ENCODE results near the gene MAP2. TPM values are rescaled to one million over a fixed set of nuclear protein-coding genes. Genes with fewer than 3 reads are reported as not detected.

MAP2 gene
- total RNA-seq, 4 donors from 2014 or later: 2.0 to 6.4 (median 2.7) TPM

DNA sequence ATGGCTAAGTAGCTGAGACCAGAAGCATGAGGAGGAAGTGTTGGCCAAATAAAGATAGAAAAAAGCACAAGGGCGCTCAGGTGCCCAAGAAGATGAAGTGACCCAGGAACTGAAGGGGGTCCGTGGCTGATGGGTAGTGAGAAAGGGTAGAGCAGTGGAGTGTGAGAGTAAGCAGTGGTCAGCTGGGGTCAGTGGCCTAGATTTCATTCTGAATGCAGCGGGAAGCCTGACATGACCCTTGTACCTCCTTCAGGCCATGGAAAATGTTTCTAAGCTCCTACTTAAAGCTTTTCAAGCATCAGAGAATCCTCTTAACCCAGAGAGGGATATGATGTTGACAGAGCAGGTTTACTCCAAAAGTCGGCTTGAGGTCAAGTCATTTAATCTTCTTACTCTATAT, 258.8 kb downstream of the MAP2 start:
- H3K4me1 ChIP-seq: no peaks in the 10 kb centered on the region
- H3K27me3 ChIP-seq: no peaks in the 10 kb centered on the region
- no peaks in the 10 kb centered on the region for H3K36me3 ChIP-seq
- 68 to 77% methylated on average over 4 of the region's 4 CpGs for WGBS, 2 donors (ENCODE audit: low coverage in 1 of 2)
- DNase-seq: no peak
- intact Hi-C loops (cut with DNase I; ENCODE audit: low total_unique reads): no loop called here
- H3K27ac ChIP-seq: no peak overlapping the region
- H3K9me3 ChIP-seq: no peaks in the 10 kb centered on the region
- no peak overlapping the region for H3K4me3 ChIP-seq
- in situ Hi-C loops (cut with MboI; ENCODE audit: low pct_ligation_motif_present in 1 of 4, low pct_unique_long_range_greater_than_20kb in 1 of 4, low sequenced_read_pairs in 3 of 4): no loop called here
- TF ChIP-seq EP300 (IDR thresholded peaks at IDR 0.05; ENCODE audit: low read depth): no peak
- TF ChIP-seq POLR2AphosphoS5 (IDR thresholded peaks at IDR 0.05): no peak
- TF ChIP-seq POLR2A (IDR thresholded peaks at IDR 0.05): no peak
- TF ChIP-seq, protein P1, sequence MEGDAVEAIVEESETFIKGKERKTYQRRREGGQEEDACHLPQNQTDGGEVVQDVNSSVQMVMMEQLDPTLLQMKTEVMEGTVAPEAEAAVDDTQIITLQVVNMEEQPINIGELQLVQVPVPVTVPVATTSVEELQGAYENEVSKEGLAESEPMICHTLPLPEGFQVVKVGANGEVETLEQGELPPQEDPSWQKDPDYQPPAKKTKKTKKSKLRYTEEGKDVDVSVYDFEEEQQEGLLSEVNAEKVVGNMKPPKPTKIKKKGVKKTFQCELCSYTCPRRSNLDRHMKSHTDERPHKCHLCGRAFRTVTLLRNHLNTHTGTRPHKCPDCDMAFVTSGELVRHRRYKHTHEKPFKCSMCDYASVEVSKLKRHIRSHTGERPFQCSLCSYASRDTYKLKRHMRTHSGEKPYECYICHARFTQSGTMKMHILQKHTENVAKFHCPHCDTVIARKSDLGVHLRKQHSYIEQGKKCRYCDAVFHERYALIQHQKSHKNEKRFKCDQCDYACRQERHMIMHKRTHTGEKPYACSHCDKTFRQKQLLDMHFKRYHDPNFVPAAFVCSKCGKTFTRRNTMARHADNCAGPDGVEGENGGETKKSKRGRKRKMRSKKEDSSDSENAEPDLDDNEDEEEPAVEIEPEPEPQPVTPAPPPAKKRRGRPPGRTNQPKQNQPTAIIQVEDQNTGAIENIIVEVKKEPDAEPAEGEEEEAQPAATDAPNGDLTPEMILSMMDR (IDR thresholded peaks at IDR 0.05): no peak

DNA sequence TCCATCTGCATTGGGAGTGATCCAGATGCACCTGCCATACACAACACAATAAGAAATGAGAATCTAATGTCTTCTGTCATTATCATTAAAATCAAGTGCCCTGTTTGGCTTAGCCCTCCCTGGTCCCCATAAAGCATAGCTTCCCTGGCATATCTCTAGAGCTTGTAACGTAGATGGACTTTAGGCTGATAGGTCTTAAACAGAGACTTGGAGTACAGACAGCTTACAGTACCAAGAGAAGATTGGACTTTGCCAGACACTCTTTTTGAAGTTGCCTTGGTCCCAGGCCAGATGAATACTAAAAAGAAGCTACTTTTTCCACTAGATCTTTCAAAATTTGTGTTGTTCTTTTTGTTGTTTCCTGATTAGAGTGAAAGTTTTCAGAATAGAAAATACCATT, 261.5 kb downstream of the MAP2 start:
- TF ChIP-seq POLR2A (IDR thresholded peaks at IDR 0.05): no peak
- TF ChIP-seq, protein P1 (IDR thresholded peaks at IDR 0.05): no peak
- no peak for TF ChIP-seq POLR2AphosphoS5 (IDR thresholded peaks at IDR 0.05)
- no peak for TF ChIP-seq EP300 (IDR thresholded peaks at IDR 0.05; ENCODE audit: low read depth)
- Histone ChIP-seq H3K9me3 (no peaks in the 10 kb centered on the region), H3K4me3 (no peak overlapping the region), H3K27me3 (no peaks in the 10 kb centered on the region), H3K4me1 (no peaks in the 10 kb centered on the region), H3K27ac (no peak overlapping the region), H3K36me3 (no peaks in the 10 kb centered on the region)
- in situ Hi-C loops (cut with MboI; ENCODE audit: low pct_ligation_motif_present in 1 of 4, low pct_unique_long_range_greater_than_20kb in 1 of 4, low sequenced_read_pairs in 3 of 4) (no loop called here), intact Hi-C loops (cut with DNase I; ENCODE audit: low total_unique reads) (no loop called here)
- no peak for DNase-seq
- 17 to 25% methylated on average over 1 of the region's 1 CpG for WGBS, 2 donors (ENCODE audit: low coverage in 1 of 2)

DNA sequence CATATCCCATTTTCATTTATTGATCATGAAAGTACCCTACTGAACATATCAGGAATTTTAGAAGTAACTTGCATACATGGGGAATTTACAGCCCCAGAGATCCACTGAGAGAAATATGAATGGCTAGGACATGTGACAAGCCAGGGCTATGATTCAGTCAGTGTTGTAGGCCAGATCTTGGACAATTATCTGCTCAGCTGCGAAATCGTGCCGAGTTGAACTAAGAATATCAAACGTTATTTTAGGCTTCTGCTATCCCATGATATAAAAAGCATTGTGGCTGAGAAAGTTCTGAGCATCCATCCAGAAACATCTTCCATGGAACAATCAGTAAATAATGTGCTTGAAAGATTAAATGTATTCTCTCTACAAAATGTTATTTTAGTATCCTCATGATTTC, 262.1 kb downstream of the MAP2 start:
- intact Hi-C loops (cut with DNase I; ENCODE audit: low total_unique reads): no loop called here
- Histone ChIP-seq H3K4me3 (no peak overlapping the region), H3K4me1 (no peaks in the 10 kb centered on the region), H3K27ac (no peak overlapping the region), H3K36me3 (no peaks in the 10 kb centered on the region), H3K9me3 (no peaks in the 10 kb centered on the region), H3K27me3 (no peaks in the 10 kb centered on the region)
- in situ Hi-C loops (cut with MboI; ENCODE audit: low pct_ligation_motif_present in 1 of 4, low pct_unique_long_range_greater_than_20kb in 1 of 4, low sequenced_read_pairs in 3 of 4): no loop called here
- 65% methylated on average over 4 of the region's 4 CpGs; no CpG with 5 or more reads in 1 of the 2 donors for WGBS, 2 donors (ENCODE audit: low coverage in 1 of 2)
- TF ChIP-seq EP300 (IDR thresholded peaks at IDR 0.05; ENCODE audit: low read depth) (no peak), POLR2A (IDR thresholded peaks at IDR 0.05) (no peak), POLR2AphosphoS5 (IDR thresholded peaks at IDR 0.05) (no peak)
- TF ChIP-seq, protein P1 (IDR thresholded peaks at IDR 0.05): no peak
- no peak for DNase-seq

DNA sequence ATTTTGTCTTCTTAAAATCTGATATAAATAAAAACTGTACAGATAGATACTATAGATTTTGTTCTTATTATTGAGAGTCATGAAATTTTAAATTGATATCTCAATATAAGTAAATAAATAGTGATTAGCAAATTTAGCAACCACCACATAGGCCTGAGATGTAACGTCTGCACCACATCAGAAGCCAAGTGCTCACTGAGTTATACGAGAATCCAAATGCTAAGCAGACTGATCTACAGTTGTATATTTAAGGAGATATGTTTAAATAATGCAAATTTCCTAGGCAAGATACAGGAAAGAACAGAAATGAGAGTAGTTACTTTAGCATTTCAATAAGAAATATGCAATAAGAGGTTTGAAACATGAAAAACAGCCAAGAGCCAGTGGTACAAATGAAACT, 262.6 kb downstream of the MAP2 start:
- no peaks in the 10 kb centered on the region for H3K36me3 ChIP-seq
- H3K4me1 ChIP-seq: no peaks in the 10 kb centered on the region
- TF ChIP-seq POLR2AphosphoS5 (IDR thresholded peaks at IDR 0.05): no peak
- intact Hi-C loops (cut with DNase I; ENCODE audit: low total_unique reads): no loop called here
- H3K9me3 ChIP-seq: no peaks in the 10 kb centered on the region
- no peaks in the 10 kb centered on the region for H3K27me3 ChIP-seq
- DNase-seq: no peak
- in situ Hi-C loops (cut with MboI; ENCODE audit: low pct_ligation_motif_present in 1 of 4, low pct_unique_long_range_greater_than_20kb in 1 of 4, low sequenced_read_pairs in 3 of 4): no loop called here
- no peak overlapping the region for H3K27ac ChIP-seq
- WGBS, 2 donors (ENCODE audit: low coverage in 1 of 2): 49 to 67% methylated on average over 2 of the region's 2 CpGs
- H3K4me3 ChIP-seq: no peak overlapping the region

DNA sequence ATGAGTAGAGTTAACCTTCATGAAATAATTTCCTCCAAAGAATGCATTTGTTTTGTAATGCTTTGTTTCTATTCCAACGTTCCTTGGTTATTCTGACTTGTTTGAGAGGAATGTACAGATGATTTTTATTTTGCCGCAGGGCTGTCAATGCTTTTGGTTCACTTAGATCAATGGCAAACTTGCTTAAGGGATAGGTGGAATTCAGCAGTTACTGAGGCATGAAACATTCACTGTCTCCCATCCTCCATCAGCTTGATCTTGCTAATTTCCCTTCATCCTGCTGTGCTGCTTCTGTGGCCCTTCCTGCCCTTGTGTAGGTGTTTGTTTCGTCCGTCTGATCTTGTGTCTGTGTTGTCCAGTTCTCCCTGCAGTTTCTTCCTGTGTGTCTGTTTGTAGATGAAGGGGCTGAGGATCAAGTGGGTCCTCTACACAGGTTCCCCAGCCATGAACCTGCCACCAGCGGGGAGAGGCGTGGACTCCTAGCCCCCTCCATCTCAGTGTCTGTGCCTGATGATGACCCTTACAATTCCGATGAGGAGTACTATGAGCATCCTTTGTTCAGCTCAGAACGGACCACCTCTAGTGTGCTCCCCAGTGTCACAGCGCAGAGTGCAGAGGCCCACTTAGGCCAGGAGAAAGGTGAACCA, 263.6 kb downstream of the MAP2 start:
- DNase-seq: no peak
- Histone ChIP-seq H3K27me3 (no peaks in the 10 kb centered on the region), H3K36me3 (no peaks in the 10 kb centered on the region), H3K4me1 (no peaks in the 10 kb centered on the region), H3K4me3 (no peak overlapping the region), H3K27ac (no peak overlapping the region), H3K9me3 (no peaks in the 10 kb centered on the region)
- in situ Hi-C loops (cut with MboI; ENCODE audit: low pct_ligation_motif_present in 1 of 4, low pct_unique_long_range_greater_than_20kb in 1 of 4, low sequenced_read_pairs in 3 of 4): no loop called here
- TF ChIP-seq EP300 (IDR thresholded peaks at IDR 0.05; ENCODE audit: low read depth): no peak
- no peak for TF ChIP-seq POLR2AphosphoS5 (IDR thresholded peaks at IDR 0.05)
- TF ChIP-seq, protein P1 (IDR thresholded peaks at IDR 0.05): no peak
- no peak for TF ChIP-seq POLR2A (IDR thresholded peaks at IDR 0.05)
- intact Hi-C loops (cut with DNase I; ENCODE audit: low total_unique reads): no loop called here
- 77 to 85% methylated on average over 6 to 9 of the region's 9 CpGs for WGBS, 2 donors (ENCODE audit: low coverage in 1 of 2)

All from transverse colon (tissue), 4 donors.